GM23338 (cell line): ENCODE results near the gene ULK4. TPM values are rescaled to one million over a fixed set of nuclear protein-coding genes. Genes with fewer than 3 reads are reported as not detected.

Experiments
- ATAC-seq: fragments of 200-7000 bp; cut with Tn5 transposase; 3 replicates; pipeline ENCODE4 v1.9.1; 2020
- DNase-seq: peaks from one replicate; pipeline ENCODE4 v3.0.0-alpha.2; 2015; ENCODE audit warnings: low spot score
- H2AFZ ChIP-seq: fragments of 200-600 bp; sonication (generic); 2 replicates; pipeline ENCODE4 v1.8.0; 2016; ENCODE audit warnings: antibody characterized with exemption, mild to moderate bottlenecking, moderate library complexity
- H3F3A ChIP-seq: fragments of 200-600 bp; sonication (generic); replicated peaks from 2 replicates; pipeline ENCODE4 v1.8.0; 2017; ENCODE audit warnings: antibody characterized with exemption, mixed run types, low read depth
- H3K27ac ChIP-seq: fragments of 200-600 bp; sonication (generic); 2 replicates; pipeline ENCODE4 v1.6.1; 2016; ENCODE audit warnings: low read depth
- H3K27me3 ChIP-seq: fragments of 200-600 bp; sonication (generic); 2 replicates; pipeline ENCODE4 v1.8.0; 2016; ENCODE audit warnings: mild to moderate bottlenecking, mixed run types, moderate library complexity; ENCODE audit not compliant: insufficient read depth
- H3K36me3 ChIP-seq: fragments of 200-600 bp; sonication (generic); 2 replicates; pipeline ENCODE4 v1.8.0; 2016; ENCODE audit warnings: mild to moderate bottlenecking; ENCODE audit not compliant: insufficient read depth
- H3K4me1 ChIP-seq: fragments of 200-600 bp; sonication (generic); 2 replicates; pipeline ENCODE4 v1.8.0; 2016; ENCODE audit warnings: mild to moderate bottlenecking, moderate library complexity; ENCODE audit not compliant: insufficient read depth
- H3K4me2 ChIP-seq: fragments of 200-600 bp; sonication (generic); 2 replicates; pipeline ENCODE4 v1.7.1; 2017; ENCODE audit warnings: mixed run types
- H3K4me3 ChIP-seq: fragments of 200-600 bp; sonication (generic); 2 replicates; pipeline ENCODE4 v1.6.1; 2016; ENCODE audit warnings: mixed run types
- H3K79me2 ChIP-seq: fragments of 200-600 bp; sonication (generic); replicated peaks from 2 replicates; pipeline ENCODE4 v1.8.0; 2017; ENCODE audit warnings: mild to moderate bottlenecking; ENCODE audit not compliant: insufficient read depth
- H3K9me2 ChIP-seq: fragments of 200-600 bp; sonication (generic); 2 replicates; pipeline ENCODE4 v1.8.0; 2017; ENCODE audit not compliant: insufficient read depth
- H4K20me1 ChIP-seq: fragments of 200-600 bp; sonication (generic); replicated peaks from 2 replicates; pipeline ENCODE4 v1.8.0; 2017; ENCODE audit warnings: mild to moderate bottlenecking; ENCODE audit not compliant: insufficient read depth
- H3K27ac Mint-ChIP-seq: 2 replicates; pipeline ENCODE4 v1.8.0; 2020; ENCODE audit warnings: inconsistent platforms, mild to moderate bottlenecking, moderate library complexity, mixed read lengths
- H3K27me3 Mint-ChIP-seq: 3 replicates; pipeline ENCODE4 v1.8.0; 2022; ENCODE audit warnings: low read depth, mild to moderate bottlenecking, moderate library complexity, mixed read lengths, inconsistent platforms; ENCODE audit not compliant: insufficient read depth, poor library complexity
- H3K36me3 Mint-ChIP-seq: 3 replicates; pipeline ENCODE4 v1.8.0; 2021; ENCODE audit warnings: low read depth, mild to moderate bottlenecking, inconsistent platforms, moderate library complexity, mixed read lengths
- H3K4me1 Mint-ChIP-seq: 3 replicates; pipeline ENCODE4 v1.8.0; 2020; ENCODE audit warnings: mild to moderate bottlenecking, inconsistent platforms, mixed read lengths
- H3K4me3 Mint-ChIP-seq: 3 replicates; pipeline ENCODE4 v1.8.0; 2021; ENCODE audit warnings: moderate library complexity, mild to moderate bottlenecking, inconsistent platforms, mixed read lengths
- H3K9me3 Mint-ChIP-seq: 3 replicates; pipeline ENCODE4 v1.8.0; 2020; ENCODE audit warnings: moderate library complexity, mild to moderate bottlenecking, inconsistent platforms, mixed read lengths
- CREB1 ChIP-seq: fragments of 250-450 bp; sonication (Bioruptor Pico); IDR thresholded peaks from 2 replicates; pipeline ENCODE4 v1.5.0; 2020; ENCODE audit warnings: low read depth, mild to moderate bottlenecking, moderate library complexity
- EZH2 ChIP-seq: fragments of 200-600 bp; sonication (generic); IDR thresholded peaks from one replicate; pipeline ENCODE4 v1.8.0; 2017; ENCODE audit warnings: antibody characterized with exemption, mild to moderate bottlenecking, low read depth; ENCODE audit not compliant: unreplicated experiment
- NANOG ChIP-seq: IDR thresholded peaks from 2 replicates; pipeline ENCODE4 v1.6.1; 2016; ENCODE audit warnings: antibody characterized with exemption, borderline replicate concordance
- POLR2AphosphoS5 ChIP-seq: IDR thresholded peaks from 2 replicates; pipeline ENCODE4 v1.6.1; 2016; ENCODE audit warnings: antibody characterized with exemption, low read depth
- ZNF114 ChIP-seq: fragments of 250-450 bp; sonication (Bioruptor Pico); IDR thresholded peaks from 2 replicates; pipeline ENCODE4 v1.5.0; 2020; ENCODE audit warnings: mild to moderate bottlenecking, moderate library complexity
- ZNF331 ChIP-seq: fragments of 250-450 bp; sonication (Bioruptor Pico); IDR thresholded peaks from 2 replicates; pipeline ENCODE4 v1.5.0; 2020; ENCODE audit warnings: low read depth, mild to moderate bottlenecking, moderate library complexity
- polyA plus RNA-seq: library from polyadenylated mRNA; unstranded; fragments of >200 nt; fragmentation: Nextera tagmentation; extraction: Ambion mirVana; gene quantifications from 2 replicates; pipeline ENCODE4 v1.2.1, GENCODE V29; 2016
- total RNA-seq: library from RNA; depleted of rRNA; stranded (reverse); fragments of >200 nt; shearing (Covaris generic); gene quantifications from 2 replicates; pipeline ENCODE4 v1.2.3, GENCODE V29; 2014
- TF ChIP-seq, protein P1 (sequence below): IDR thresholded peaks from 2 replicates; pipeline ENCODE4 v1.6.1; 2016; ENCODE audit warnings: antibody characterized with exemption
- TF ChIP-seq, protein P2 (sequence below): fragments of 250-450 bp; sonication (Bioruptor Pico); IDR thresholded peaks from 2 replicates; pipeline ENCODE4 v1.5.0; 2020; ENCODE audit warnings: mild to moderate bottlenecking, moderate library complexity

ULK4 gene
- total and polyA plus RNA-seq, 2 experiments from 2014 or later: 20.8 to 41.4 TPM

- TF ChIP-seq ZNF331 (CRISPR knock-in tag): no peak
- TF ChIP-seq EZH2: no peak
These were observed 471.5 kb downstream of the ULK4 start (continued) for GRCh38 chr3:41490360-41490759.

- Histone ChIP-seq H3K4me3 (no peak overlapping the region), H4K20me1 (no peaks in the 10 kb centered on the region), H3K4me1 (no peaks in the 10 kb centered on the region), H3F3A (no peaks in the 10 kb centered on the region), H3K27me3 (no peaks in the 10 kb centered on the region), H3K9me2 (no peaks in the 10 kb centered on the region), H3K36me3 (no peaks in the 10 kb centered on the region), H3K79me2 (no peaks in the 10 kb centered on the region), H2AFZ (no peak overlapping the region), H3K4me2 (no peak overlapping the region), H3K27ac (no peak overlapping the region)
- H3K4me1 Mint-ChIP-seq: peaks cover 15% of the 10 kb centered on the region
- H3K36me3 Mint-ChIP-seq: no peaks in the 10 kb centered on the region
- no peaks in the 10 kb centered on the region; the same call in 2 of the 3 replicates for H3K9me3 Mint-ChIP-seq
- no peak overlapping the region for H3K27ac Mint-ChIP-seq
- ATAC-seq: no peak
- TF ChIP-seq ZNF331 (CRISPR knock-in tag) (no peak), NANOG (no peak), ZNF114 (no peak), POLR2AphosphoS5 (no peak), EZH2 (no peak), CREB1 (CRISPR knock-in tag) (no peak)
- TF ChIP-seq, protein P1, sequence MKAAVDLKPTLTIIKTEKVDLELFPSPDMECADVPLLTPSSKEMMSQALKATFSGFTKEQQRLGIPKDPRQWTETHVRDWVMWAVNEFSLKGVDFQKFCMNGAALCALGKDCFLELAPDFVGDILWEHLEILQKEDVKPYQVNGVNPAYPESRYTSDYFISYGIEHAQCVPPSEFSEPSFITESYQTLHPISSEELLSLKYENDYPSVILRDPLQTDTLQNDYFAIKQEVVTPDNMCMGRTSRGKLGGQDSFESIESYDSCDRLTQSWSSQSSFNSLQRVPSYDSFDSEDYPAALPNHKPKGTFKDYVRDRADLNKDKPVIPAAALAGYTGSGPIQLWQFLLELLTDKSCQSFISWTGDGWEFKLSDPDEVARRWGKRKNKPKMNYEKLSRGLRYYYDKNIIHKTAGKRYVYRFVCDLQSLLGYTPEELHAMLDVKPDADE: no peak
- TF ChIP-seq, protein P2, sequence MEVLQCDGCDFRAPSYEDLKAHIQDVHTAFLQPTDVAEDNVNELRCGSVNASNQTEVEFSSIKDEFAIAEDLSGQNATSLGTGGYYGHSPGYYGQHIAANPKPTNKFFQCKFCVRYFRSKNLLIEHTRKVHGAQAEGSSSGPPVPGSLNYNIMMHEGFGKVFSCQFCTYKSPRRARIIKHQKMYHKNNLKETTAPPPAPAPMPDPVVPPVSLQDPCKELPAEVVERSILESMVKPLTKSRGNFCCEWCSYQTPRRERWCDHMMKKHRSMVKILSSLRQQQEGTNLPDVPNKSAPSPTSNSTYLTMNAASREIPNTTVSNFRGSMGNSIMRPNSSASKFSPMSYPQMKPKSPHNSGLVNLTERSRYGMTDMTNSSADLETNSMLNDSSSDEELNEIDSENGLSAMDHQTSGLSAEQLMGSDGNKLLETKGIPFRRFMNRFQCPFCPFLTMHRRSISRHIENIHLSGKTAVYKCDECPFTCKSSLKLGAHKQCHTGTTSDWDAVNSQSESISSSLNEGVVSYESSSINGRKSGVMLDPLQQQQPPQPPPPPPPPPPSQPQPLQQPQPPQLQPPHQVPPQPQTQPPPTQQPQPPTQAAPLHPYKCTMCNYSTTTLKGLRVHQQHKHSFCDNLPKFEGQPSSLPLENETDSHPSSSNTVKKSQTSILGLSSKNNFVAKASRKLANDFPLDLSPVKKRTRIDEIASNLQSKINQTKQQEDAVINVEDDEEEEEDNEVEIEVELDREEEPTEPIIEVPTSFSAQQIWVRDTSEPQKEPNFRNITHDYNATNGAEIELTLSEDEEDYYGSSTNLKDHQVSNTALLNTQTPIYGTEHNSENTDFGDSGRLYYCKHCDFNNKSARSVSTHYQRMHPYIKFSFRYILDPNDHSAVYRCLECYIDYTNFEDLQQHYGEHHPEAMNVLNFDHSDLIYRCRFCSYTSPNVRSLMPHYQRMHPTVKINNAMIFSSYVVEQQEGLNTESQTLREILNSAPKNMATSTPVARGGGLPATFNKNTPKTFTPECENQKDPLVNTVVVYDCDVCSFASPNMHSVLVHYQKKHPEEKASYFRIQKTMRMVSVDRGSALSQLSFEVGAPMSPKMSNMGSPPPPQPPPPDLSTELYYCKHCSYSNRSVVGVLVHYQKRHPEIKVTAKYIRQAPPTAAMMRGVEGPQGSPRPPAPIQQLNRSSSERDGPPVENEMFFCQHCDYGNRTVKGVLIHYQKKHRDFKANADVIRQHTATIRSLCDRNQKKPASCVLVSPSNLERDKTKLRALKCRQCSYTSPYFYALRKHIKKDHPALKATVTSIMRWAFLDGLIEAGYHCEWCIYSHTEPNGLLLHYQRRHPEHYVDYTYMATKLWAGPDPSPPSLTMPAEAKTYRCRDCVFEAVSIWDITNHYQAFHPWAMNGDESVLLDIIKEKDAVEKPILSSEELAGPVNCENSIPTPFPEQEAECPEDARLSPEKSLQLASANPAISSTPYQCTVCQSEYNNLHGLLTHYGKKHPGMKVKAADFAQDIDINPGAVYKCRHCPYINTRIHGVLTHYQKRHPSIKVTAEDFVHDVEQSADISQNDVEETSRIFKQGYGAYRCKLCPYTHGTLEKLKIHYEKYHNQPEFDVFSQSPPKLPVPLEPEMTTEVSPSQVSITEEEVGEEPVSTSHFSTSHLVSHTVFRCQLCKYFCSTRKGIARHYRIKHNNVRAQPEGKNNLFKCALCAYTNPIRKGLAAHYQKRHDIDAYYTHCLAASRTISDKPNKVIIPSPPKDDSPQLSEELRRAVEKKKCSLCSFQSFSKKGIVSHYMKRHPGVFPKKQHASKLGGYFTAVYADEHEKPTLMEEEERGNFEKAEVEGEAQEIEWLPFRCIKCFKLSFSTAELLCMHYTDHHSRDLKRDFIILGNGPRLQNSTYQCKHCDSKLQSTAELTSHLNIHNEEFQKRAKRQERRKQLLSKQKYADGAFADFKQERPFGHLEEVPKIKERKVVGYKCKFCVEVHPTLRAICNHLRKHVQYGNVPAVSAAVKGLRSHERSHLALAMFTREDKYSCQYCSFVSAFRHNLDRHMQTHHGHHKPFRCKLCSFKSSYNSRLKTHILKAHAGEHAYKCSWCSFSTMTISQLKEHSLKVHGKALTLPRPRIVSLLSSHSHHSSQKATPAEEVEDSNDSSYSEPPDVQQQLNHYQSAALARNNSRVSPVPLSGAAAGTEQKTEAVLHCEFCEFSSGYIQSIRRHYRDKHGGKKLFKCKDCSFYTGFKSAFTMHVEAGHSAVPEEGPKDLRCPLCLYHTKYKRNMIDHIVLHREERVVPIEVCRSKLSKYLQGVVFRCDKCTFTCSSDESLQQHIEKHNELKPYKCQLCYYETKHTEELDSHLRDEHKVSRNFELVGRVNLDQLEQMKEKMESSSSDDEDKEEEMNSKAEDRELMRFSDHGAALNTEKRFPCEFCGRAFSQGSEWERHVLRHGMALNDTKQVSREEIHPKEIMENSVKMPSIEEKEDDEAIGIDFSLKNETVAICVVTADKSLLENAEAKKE: no peak
- no peak overlapping the region for H3K4me3 Mint-ChIP-seq
- H3K27me3 Mint-ChIP-seq: no peaks in the 10 kb centered on the region
- no peak for DNase-seq
These were observed 472.7 kb downstream of the ULK4 start for GRCh38 chr3:41489231-41489630.
